ENCODE data around the gene TGFBI.

Gene TGFBI

DNA sequence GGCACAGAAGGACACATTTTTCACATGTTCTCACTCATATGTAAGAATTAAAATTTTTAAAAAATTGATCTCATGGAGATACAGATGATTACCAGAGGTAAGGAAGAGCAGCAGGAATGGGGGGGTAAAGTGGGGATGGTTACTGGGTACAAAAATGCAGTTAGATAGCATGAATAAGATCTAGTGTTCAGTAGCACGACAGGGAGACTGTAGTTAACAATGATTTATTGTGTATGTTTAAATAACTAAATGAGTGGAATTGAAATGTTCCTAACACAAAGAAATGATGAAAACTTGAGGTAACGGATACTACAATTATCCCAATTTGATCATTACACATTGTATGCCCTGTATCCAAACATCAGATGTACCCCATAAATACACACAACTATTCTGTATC, 15.2 kb upstream of the TGFBI start:
- Histone ChIP-seq H3K27ac (ENCODE audit: low read depth, low read length) (no peak overlapping the region), H3K4me1 (ENCODE audit: control insufficient read depth in 5 of 5, insufficient read depth in 5 of 5, low read length in 5 of 5) (peaks cover 3 to 35% (median 23%) of the 10 kb centered on the region in 5 donors), H3K9me3 (ENCODE audit: control insufficient read depth in 5 of 5, low read length in 5 of 5) (no peaks in the 10 kb centered on the region), H3K27me3 (ENCODE audit: control insufficient read depth in 5 of 5, insufficient read depth in 4 of 5, low read length in 5 of 5) (no peaks in the 10 kb centered on the region), H3K36me3 (ENCODE audit: control insufficient read depth in 5 of 5, insufficient read depth in 5 of 5, low read length in 5 of 5) (no peaks in the 10 kb centered on the region), H3K9ac (ENCODE audit: low read length in 5 of 5) (no peak overlapping the region), H3K4me3 (ENCODE audit: low read depth in 1 of 5, low read length in 5 of 5) (no peak overlapping the region)

DNA sequence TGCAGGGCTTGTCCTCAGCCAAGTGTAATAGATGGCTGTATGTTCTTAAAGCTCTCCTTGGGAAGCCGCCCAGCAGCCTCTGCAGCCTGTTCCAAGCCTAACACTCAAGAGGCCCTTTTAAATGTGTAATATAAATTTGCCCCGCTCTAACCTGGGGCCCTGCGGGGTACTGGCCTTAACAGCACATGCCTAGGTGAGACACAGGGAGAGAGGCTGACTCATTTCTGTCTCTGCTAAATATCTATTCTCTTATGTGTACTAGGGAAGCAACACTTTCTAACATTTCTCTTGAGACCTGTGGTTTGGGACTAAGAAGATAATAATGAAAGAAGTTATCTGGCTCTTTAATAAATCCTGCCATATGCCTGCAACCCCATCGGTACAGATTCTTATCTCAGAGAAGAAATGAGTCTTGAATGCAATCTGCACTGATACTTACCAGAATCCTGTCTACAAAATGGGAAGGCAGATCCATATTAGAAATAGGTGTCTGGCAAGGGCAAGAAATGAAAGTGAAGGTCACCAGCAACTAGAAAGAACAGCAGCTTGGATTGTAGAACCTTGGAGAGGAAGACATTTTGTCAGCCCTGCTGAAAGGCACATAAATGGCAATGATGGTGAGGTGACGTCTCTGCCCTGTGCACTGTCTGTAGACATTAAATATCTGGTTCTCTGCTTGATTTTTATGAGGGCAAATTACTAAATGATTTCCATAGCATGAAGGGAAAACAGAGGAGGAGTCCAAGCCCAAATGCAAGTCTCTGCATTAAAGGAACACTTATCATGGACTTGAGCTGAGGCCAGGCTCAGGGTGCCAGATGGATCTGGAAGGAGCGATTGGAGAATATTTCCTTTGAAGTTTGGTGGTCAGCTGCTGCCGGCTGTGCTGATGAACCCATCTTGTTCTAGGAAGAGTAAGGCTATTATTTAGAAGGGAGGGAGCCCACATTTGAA, 14.5 kb upstream of the TGFBI start:
- Histone ChIP-seq H3K9me3 (ENCODE audit: control insufficient read depth in 5 of 5, low read length in 5 of 5) (no peaks in the 10 kb centered on the region), H3K9ac (ENCODE audit: low read length in 5 of 5) (no peak overlapping the region), H3K27me3 (ENCODE audit: control insufficient read depth in 5 of 5, insufficient read depth in 4 of 5, low read length in 5 of 5) (no peaks in the 10 kb centered on the region), H3K4me3 (ENCODE audit: low read depth in 1 of 5, low read length in 5 of 5) (no peak overlapping the region), H3K4me1 (ENCODE audit: control insufficient read depth in 5 of 5, insufficient read depth in 5 of 5, low read length in 5 of 5) (peaks cover 9 to 43% (median 29%) of the 10 kb centered on the region in 5 donors), H3K36me3 (ENCODE audit: control insufficient read depth in 5 of 5, insufficient read depth in 5 of 5, low read length in 5 of 5) (no peaks in the 10 kb centered on the region), H3K27ac (ENCODE audit: low read depth, low read length) (no peak overlapping the region)

DNA sequence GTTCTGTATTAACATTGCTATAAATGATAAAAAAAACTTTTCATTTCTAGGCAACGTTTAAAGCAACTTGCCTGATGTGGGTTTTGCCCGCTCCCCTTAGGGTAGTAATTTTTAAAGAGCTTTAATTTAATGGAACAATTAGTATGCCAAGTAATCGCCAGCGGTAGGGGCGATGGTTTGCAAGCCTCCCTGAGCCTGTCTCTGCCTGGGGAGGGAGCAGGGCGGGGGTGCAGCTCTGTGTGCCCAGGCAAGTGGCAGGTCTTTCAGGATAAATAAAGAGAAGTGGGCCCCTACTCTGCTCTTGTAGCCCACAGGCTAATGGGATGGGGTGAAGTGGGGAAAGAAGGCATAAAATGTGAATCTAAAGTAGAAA, 13.8 kb upstream of the TGFBI start:
- H3K27me3 ChIP-seq (ENCODE audit: control insufficient read depth in 5 of 5, insufficient read depth in 4 of 5, low read length in 5 of 5) = no peaks in the 10 kb centered on the region
- no peaks in the 10 kb centered on the region for H3K36me3 ChIP-seq (ENCODE audit: control insufficient read depth in 5 of 5, insufficient read depth in 5 of 5, low read length in 5 of 5)
- H3K4me3 ChIP-seq (ENCODE audit: low read depth in 1 of 5, low read length in 5 of 5) = no peak overlapping the region
- H3K27ac ChIP-seq (ENCODE audit: low read depth, low read length) = no peak overlapping the region
- no peaks in the 10 kb centered on the region for H3K9me3 ChIP-seq (ENCODE audit: control insufficient read depth in 5 of 5, low read length in 5 of 5)
- H3K4me1 ChIP-seq (ENCODE audit: control insufficient read depth in 5 of 5, insufficient read depth in 5 of 5, low read length in 5 of 5) = peaks cover 13 to 49% (median 36%) of the 10 kb centered on the region in 5 donors
- no peak overlapping the region for H3K9ac ChIP-seq (ENCODE audit: low read length in 5 of 5)

- Histone ChIP-seq H3K27me3 (ENCODE audit: control insufficient read depth in 5 of 5, insufficient read depth in 4 of 5, low read length in 5 of 5) (no peaks in the 10 kb centered on the region), H3K4me3 (ENCODE audit: low read depth in 1 of 5, low read length in 5 of 5) (no peak overlapping the region), H3K9me3 (ENCODE audit: control insufficient read depth in 5 of 5, low read length in 5 of 5) (no peaks in the 10 kb centered on the region), H3K4me1 (ENCODE audit: control insufficient read depth in 5 of 5, insufficient read depth in 5 of 5, low read length in 5 of 5) (peaks cover 13 to 56% (median 43%) of the 10 kb centered on the region in 5 donors), H3K9ac (ENCODE audit: low read length in 5 of 5) (no peak overlapping the region), H3K36me3 (ENCODE audit: control insufficient read depth in 5 of 5, insufficient read depth in 5 of 5, low read length in 5 of 5) (no peaks in the 10 kb centered on the region), H3K27ac (ENCODE audit: low read depth, low read length) (no peak overlapping the region)
Measured at GRCh38 chr5:136015966-136016650, 12.7 kb upstream of the TGFBI start.

GRCh38 chr5:136016945-136017530, 11.8 kb upstream of the TGFBI start:
- H3K4me1 ChIP-seq (ENCODE audit: control insufficient read depth in 5 of 5, insufficient read depth in 5 of 5, low read length in 5 of 5) = peaks cover 13 to 56% (median 39%) of the 10 kb centered on the region in 5 donors
- no peak overlapping the region for H3K27ac ChIP-seq (ENCODE audit: low read depth, low read length)

DNA sequence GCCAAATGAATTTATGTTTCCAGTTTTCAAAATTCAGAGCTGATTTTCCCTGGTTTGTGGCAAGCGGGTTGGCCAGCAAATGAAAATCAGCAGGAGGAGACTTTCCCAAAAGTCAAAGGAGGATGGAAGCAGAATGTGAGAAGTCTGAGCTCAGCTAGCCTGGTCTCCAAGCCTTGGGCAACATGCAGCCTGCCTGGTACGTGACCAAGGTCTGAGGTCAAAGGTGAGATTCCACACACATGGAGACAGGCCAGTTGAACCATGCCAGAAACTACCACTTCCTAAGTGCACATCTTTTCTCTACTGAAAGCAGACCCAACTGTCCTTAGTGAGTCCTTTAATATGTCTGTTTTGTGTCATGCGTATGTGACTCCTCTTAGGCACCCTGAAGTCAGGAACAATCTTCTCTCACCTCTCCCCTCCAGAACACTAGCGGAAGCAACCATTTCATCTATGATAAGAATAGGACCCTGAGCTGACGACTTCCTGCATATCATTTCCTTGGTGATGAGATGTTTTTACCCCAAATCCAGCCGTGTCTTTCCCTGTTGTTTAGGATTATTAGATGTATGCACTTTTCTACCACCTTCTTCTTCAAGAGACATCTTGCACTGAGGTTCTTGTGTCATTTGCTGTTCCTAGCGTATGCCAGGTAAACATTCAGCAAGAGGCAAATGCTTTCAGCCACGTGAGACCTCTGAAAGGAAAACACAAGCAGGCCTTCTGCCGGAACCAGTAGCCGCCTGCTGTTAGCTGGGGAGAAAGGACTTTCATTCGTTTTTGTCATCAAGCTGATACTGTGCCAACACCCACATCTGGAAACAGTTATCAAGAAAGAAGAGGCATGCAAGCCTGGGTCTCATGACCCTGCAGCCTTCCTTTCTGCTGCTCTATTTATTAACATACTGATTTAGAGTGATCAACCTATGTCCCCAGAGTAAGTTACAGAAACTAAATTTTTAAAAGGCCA, 9.7 kb upstream of the TGFBI start:
- Histone ChIP-seq H3K4me3 (ENCODE audit: low read depth in 1 of 5, low read length in 5 of 5) (no peak overlapping the region), H3K9ac (ENCODE audit: low read length in 5 of 5) (peak overlapping the region in 1 of 5 donors; percentile 45), H3K4me1 (ENCODE audit: control insufficient read depth in 5 of 5, insufficient read depth in 5 of 5, low read length in 5 of 5) (peaks cover 12 to 50% (median 34%) of the 10 kb centered on the region in 5 donors), H3K9me3 (ENCODE audit: control insufficient read depth in 5 of 5, low read length in 5 of 5) (no peaks in the 10 kb centered on the region), H3K27me3 (ENCODE audit: control insufficient read depth in 5 of 5, insufficient read depth in 4 of 5, low read length in 5 of 5) (peaks cover 0 to 3% (median 0%) of the 10 kb centered on the region in 5 donors), H3K27ac (ENCODE audit: low read depth, low read length) (peak overlapping the region; percentile 32), H3K36me3 (ENCODE audit: control insufficient read depth in 5 of 5, insufficient read depth in 5 of 5, low read length in 5 of 5) (no peaks in the 10 kb centered on the region)

More at GRCh38 chr5:136016945-136017530, 11.8 kb upstream of the TGFBI start:
- no peaks in the 10 kb centered on the region for H3K9me3 ChIP-seq (ENCODE audit: control insufficient read depth in 5 of 5, low read length in 5 of 5)
- H3K36me3 ChIP-seq (ENCODE audit: control insufficient read depth in 5 of 5, insufficient read depth in 5 of 5, low read length in 5 of 5) = no peaks in the 10 kb centered on the region
- no peak overlapping the region for H3K4me3 ChIP-seq (ENCODE audit: low read depth in 1 of 5, low read length in 5 of 5)
- no peak overlapping the region for H3K9ac ChIP-seq (ENCODE audit: low read length in 5 of 5)
- H3K27me3 ChIP-seq (ENCODE audit: control insufficient read depth in 5 of 5, insufficient read depth in 4 of 5, low read length in 5 of 5) = peaks cover 0 to 1% (median 0%) of the 10 kb centered on the region in 5 donors

GRCh38 chr5:136020001-136020382, 8.8 kb upstream of the TGFBI start:
- Histone ChIP-seq H3K27me3 (ENCODE audit: control insufficient read depth in 5 of 5, insufficient read depth in 4 of 5, low read length in 5 of 5) (peaks cover 0 to 3% (median 0%) of the 10 kb centered on the region in 5 donors), H3K4me3 (ENCODE audit: low read depth in 1 of 5, low read length in 5 of 5) (no peak overlapping the region), H3K4me1 (ENCODE audit: control insufficient read depth in 5 of 5, insufficient read depth in 5 of 5, low read length in 5 of 5) (peaks cover 10 to 51% (median 33%) of the 10 kb centered on the region in 5 donors), H3K27ac (ENCODE audit: low read depth, low read length) (peak overlapping the region; percentile 32), H3K9ac (ENCODE audit: low read length in 5 of 5) (no peak overlapping the region), H3K36me3 (ENCODE audit: control insufficient read depth in 5 of 5, insufficient read depth in 5 of 5, low read length in 5 of 5) (no peaks in the 10 kb centered on the region), H3K9me3 (ENCODE audit: control insufficient read depth in 5 of 5, low read length in 5 of 5) (no peaks in the 10 kb centered on the region)

GRCh38 chr5:136020383-136021015, 8.3 kb upstream of the TGFBI start:
- Histone ChIP-seq H3K4me3 (ENCODE audit: low read depth in 1 of 5, low read length in 5 of 5) (no peak overlapping the region), H3K9me3 (ENCODE audit: control insufficient read depth in 5 of 5, low read length in 5 of 5) (no peaks in the 10 kb centered on the region), H3K9ac (ENCODE audit: low read length in 5 of 5) (no peak overlapping the region), H3K27ac (ENCODE audit: low read depth, low read length) (peak overlapping the region; percentile 32), H3K4me1 (ENCODE audit: control insufficient read depth in 5 of 5, insufficient read depth in 5 of 5, low read length in 5 of 5) (peaks cover 10 to 55% (median 34%) of the 10 kb centered on the region in 5 donors), H3K27me3 (ENCODE audit: control insufficient read depth in 5 of 5, insufficient read depth in 4 of 5, low read length in 5 of 5) (peaks cover 0 to 3% (median 0%) of the 10 kb centered on the region in 5 donors), H3K36me3 (ENCODE audit: control insufficient read depth in 5 of 5, insufficient read depth in 5 of 5, low read length in 5 of 5) (no peaks in the 10 kb centered on the region)

GRCh38 chr5:136021016-136021405, 7.8 kb upstream of the TGFBI start:
- peaks cover 10 to 60% (median 39%) of the 10 kb centered on the region in 5 donors for H3K4me1 ChIP-seq (ENCODE audit: control insufficient read depth in 5 of 5, insufficient read depth in 5 of 5, low read length in 5 of 5)
- no peak overlapping the region for H3K4me3 ChIP-seq (ENCODE audit: low read depth in 1 of 5, low read length in 5 of 5)
- H3K36me3 ChIP-seq (ENCODE audit: control insufficient read depth in 5 of 5, insufficient read depth in 5 of 5, low read length in 5 of 5) = no peaks in the 10 kb centered on the region
- H3K27ac ChIP-seq (ENCODE audit: low read depth, low read length) = peak overlapping the region; percentile 32
- H3K27me3 ChIP-seq (ENCODE audit: control insufficient read depth in 5 of 5, insufficient read depth in 4 of 5, low read length in 5 of 5) = peaks cover 0 to 3% (median 0%) of the 10 kb centered on the region in 5 donors
- H3K9ac ChIP-seq (ENCODE audit: low read length in 5 of 5) = no peak overlapping the region
- no peaks in the 10 kb centered on the region for H3K9me3 ChIP-seq (ENCODE audit: control insufficient read depth in 5 of 5, low read length in 5 of 5)
